ENCODE measurements around the gene OR6C4.
"Not testable (repeated sequence)": the region's sequence is repeated elsewhere in the genome, so short reads cannot be mapped to it uniquely, and the experiment has no call there.

DNA sequence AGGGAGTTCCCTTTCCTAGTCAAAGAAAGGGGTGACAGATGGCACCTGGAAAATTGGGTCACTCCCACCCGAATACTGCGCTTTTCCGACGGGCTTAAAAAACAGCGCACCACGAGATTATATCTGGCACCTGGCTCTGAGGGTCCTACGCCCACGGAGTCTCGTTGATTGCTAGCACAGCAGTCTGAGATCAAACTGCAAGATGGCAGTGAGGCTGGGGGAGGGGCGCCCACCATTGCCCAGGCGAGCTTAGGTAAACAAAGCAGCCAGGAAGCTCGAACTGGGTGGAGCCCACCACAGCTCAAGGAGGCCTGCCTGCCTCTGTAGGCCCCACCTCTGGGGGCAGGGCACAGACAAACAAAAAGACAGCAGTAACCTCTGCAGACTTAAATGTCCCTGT lies 40.8 kb downstream of the OR6C4 start:
- TF ChIP-seq, protein P1, sequence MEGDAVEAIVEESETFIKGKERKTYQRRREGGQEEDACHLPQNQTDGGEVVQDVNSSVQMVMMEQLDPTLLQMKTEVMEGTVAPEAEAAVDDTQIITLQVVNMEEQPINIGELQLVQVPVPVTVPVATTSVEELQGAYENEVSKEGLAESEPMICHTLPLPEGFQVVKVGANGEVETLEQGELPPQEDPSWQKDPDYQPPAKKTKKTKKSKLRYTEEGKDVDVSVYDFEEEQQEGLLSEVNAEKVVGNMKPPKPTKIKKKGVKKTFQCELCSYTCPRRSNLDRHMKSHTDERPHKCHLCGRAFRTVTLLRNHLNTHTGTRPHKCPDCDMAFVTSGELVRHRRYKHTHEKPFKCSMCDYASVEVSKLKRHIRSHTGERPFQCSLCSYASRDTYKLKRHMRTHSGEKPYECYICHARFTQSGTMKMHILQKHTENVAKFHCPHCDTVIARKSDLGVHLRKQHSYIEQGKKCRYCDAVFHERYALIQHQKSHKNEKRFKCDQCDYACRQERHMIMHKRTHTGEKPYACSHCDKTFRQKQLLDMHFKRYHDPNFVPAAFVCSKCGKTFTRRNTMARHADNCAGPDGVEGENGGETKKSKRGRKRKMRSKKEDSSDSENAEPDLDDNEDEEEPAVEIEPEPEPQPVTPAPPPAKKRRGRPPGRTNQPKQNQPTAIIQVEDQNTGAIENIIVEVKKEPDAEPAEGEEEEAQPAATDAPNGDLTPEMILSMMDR (IDR thresholded peaks at IDR 0.05) = not testable (repeated sequence)
- not testable (repeated sequence) for TF ChIP-seq POLR2A (IDR thresholded peaks at IDR 0.05)
